ENCODE results near the gene ALPK1. TPM values are rescaled to one million over a fixed set of nuclear protein-coding genes. Genes with fewer than 3 reads are reported as not detected.

ALPK1 gene
- total and polyA plus RNA-seq, 2 experiments from 2014 or later = 0.10 to 0.49 TPM

DNA sequence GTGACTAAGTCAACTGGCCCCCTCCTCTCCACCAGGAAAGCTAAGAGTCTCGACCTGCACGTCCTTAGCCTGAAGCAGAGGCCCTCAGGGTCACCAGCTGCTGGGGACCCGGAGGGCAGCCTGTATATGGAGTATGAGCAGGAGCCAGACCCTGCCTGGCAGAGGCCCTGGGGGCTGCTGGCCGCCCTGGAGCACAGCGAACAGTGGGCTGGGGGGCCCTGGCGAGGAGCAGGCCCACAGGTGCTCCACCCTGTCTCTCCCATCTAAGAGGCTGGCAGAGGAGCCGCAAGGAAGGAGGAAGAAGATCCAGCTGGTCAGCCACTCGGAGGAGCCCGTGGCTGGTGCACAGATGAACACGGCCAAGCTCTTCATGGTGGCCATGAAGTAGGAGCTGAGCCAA lies 61.2 kb downstream of the ALPK1 start:
- ATAC-seq (no peak), DNase-seq (ENCODE audit: low spot score) (no peak)
- Histone ChIP-seq H3K9me2 (ENCODE audit: insufficient read depth) (0 out of 2 replicates have a peak, but pooled peaks cover 6% of the 10 kb centered on the region), H3K36me3 (ENCODE audit: insufficient read depth) (no peaks in the 10 kb centered on the region), H3K27me3 (ENCODE audit: insufficient read depth) (no peaks in the 10 kb centered on the region), H4K20me1 (replicated peaks; ENCODE audit: insufficient read depth) (no peaks in the 10 kb centered on the region), H3K4me3 (no peak overlapping the region), H3K4me1 (ENCODE audit: insufficient read depth) (peaks cover 11% of the 10 kb centered on the region), H3K79me2 (replicated peaks; ENCODE audit: insufficient read depth) (no peaks in the 10 kb centered on the region), H3K4me2 (no peak overlapping the region), H3K27ac (ENCODE audit: low read depth) (no peak overlapping the region), H2AFZ (no peak overlapping the region), H3F3A (replicated peaks; ENCODE audit: low read depth) (no peaks in the 10 kb centered on the region)
- peaks cover 14% of the 10 kb centered on the region for H3K4me1 Mint-ChIP-seq
- H3K9me3 Mint-ChIP-seq = peaks cover 24% of the 10 kb centered on the region
- H3K27me3 Mint-ChIP-seq (ENCODE audit: insufficient read depth, low read depth, poor library complexity) = peaks cover 19% of the 10 kb centered on the region
- H3K36me3 Mint-ChIP-seq (ENCODE audit: low read depth) = peaks cover 9% of the 10 kb centered on the region
- no peak for TF ChIP-seq STAT1 (IDR thresholded peaks at IDR 0.05; ENCODE audit: unreplicated experiment)
- TF ChIP-seq, protein P1, sequence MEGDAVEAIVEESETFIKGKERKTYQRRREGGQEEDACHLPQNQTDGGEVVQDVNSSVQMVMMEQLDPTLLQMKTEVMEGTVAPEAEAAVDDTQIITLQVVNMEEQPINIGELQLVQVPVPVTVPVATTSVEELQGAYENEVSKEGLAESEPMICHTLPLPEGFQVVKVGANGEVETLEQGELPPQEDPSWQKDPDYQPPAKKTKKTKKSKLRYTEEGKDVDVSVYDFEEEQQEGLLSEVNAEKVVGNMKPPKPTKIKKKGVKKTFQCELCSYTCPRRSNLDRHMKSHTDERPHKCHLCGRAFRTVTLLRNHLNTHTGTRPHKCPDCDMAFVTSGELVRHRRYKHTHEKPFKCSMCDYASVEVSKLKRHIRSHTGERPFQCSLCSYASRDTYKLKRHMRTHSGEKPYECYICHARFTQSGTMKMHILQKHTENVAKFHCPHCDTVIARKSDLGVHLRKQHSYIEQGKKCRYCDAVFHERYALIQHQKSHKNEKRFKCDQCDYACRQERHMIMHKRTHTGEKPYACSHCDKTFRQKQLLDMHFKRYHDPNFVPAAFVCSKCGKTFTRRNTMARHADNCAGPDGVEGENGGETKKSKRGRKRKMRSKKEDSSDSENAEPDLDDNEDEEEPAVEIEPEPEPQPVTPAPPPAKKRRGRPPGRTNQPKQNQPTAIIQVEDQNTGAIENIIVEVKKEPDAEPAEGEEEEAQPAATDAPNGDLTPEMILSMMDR (conservative IDR thresholded peaks at IDR 0.05; ENCODE audit: low read depth in 2 of 2) = no peak
- TF ChIP-seq, protein P2, sequence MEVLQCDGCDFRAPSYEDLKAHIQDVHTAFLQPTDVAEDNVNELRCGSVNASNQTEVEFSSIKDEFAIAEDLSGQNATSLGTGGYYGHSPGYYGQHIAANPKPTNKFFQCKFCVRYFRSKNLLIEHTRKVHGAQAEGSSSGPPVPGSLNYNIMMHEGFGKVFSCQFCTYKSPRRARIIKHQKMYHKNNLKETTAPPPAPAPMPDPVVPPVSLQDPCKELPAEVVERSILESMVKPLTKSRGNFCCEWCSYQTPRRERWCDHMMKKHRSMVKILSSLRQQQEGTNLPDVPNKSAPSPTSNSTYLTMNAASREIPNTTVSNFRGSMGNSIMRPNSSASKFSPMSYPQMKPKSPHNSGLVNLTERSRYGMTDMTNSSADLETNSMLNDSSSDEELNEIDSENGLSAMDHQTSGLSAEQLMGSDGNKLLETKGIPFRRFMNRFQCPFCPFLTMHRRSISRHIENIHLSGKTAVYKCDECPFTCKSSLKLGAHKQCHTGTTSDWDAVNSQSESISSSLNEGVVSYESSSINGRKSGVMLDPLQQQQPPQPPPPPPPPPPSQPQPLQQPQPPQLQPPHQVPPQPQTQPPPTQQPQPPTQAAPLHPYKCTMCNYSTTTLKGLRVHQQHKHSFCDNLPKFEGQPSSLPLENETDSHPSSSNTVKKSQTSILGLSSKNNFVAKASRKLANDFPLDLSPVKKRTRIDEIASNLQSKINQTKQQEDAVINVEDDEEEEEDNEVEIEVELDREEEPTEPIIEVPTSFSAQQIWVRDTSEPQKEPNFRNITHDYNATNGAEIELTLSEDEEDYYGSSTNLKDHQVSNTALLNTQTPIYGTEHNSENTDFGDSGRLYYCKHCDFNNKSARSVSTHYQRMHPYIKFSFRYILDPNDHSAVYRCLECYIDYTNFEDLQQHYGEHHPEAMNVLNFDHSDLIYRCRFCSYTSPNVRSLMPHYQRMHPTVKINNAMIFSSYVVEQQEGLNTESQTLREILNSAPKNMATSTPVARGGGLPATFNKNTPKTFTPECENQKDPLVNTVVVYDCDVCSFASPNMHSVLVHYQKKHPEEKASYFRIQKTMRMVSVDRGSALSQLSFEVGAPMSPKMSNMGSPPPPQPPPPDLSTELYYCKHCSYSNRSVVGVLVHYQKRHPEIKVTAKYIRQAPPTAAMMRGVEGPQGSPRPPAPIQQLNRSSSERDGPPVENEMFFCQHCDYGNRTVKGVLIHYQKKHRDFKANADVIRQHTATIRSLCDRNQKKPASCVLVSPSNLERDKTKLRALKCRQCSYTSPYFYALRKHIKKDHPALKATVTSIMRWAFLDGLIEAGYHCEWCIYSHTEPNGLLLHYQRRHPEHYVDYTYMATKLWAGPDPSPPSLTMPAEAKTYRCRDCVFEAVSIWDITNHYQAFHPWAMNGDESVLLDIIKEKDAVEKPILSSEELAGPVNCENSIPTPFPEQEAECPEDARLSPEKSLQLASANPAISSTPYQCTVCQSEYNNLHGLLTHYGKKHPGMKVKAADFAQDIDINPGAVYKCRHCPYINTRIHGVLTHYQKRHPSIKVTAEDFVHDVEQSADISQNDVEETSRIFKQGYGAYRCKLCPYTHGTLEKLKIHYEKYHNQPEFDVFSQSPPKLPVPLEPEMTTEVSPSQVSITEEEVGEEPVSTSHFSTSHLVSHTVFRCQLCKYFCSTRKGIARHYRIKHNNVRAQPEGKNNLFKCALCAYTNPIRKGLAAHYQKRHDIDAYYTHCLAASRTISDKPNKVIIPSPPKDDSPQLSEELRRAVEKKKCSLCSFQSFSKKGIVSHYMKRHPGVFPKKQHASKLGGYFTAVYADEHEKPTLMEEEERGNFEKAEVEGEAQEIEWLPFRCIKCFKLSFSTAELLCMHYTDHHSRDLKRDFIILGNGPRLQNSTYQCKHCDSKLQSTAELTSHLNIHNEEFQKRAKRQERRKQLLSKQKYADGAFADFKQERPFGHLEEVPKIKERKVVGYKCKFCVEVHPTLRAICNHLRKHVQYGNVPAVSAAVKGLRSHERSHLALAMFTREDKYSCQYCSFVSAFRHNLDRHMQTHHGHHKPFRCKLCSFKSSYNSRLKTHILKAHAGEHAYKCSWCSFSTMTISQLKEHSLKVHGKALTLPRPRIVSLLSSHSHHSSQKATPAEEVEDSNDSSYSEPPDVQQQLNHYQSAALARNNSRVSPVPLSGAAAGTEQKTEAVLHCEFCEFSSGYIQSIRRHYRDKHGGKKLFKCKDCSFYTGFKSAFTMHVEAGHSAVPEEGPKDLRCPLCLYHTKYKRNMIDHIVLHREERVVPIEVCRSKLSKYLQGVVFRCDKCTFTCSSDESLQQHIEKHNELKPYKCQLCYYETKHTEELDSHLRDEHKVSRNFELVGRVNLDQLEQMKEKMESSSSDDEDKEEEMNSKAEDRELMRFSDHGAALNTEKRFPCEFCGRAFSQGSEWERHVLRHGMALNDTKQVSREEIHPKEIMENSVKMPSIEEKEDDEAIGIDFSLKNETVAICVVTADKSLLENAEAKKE (CRISPR knock-in tag; IDR thresholded peaks at IDR 0.05) = no peak
- no peak for TF ChIP-seq NANOG (IDR thresholded peaks at IDR 0.05; ENCODE audit: borderline replicate concordance)
- no peak for TF ChIP-seq ZNF331 (CRISPR knock-in tag; IDR thresholded peaks at IDR 0.05; ENCODE audit: low read depth)
- TF ChIP-seq, protein P3, sequence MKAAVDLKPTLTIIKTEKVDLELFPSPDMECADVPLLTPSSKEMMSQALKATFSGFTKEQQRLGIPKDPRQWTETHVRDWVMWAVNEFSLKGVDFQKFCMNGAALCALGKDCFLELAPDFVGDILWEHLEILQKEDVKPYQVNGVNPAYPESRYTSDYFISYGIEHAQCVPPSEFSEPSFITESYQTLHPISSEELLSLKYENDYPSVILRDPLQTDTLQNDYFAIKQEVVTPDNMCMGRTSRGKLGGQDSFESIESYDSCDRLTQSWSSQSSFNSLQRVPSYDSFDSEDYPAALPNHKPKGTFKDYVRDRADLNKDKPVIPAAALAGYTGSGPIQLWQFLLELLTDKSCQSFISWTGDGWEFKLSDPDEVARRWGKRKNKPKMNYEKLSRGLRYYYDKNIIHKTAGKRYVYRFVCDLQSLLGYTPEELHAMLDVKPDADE (IDR thresholded peaks at IDR 0.05) = no peak
- TF ChIP-seq CREB1 (CRISPR knock-in tag; IDR thresholded peaks at IDR 0.05; ENCODE audit: low read depth) = no peak
- no peak overlapping the region for H3K27ac Mint-ChIP-seq
- H3K4me3 Mint-ChIP-seq = no peak overlapping the region

Measured in GM23338 (cell line).